Measurements from ENCODE around the gene VPS11.

The VPS11 gene

GRCh38 chr11:119126675-119127268 lies 59.2 kb downstream of the VPS11 start:
- no peak for DNase-seq

DNA sequence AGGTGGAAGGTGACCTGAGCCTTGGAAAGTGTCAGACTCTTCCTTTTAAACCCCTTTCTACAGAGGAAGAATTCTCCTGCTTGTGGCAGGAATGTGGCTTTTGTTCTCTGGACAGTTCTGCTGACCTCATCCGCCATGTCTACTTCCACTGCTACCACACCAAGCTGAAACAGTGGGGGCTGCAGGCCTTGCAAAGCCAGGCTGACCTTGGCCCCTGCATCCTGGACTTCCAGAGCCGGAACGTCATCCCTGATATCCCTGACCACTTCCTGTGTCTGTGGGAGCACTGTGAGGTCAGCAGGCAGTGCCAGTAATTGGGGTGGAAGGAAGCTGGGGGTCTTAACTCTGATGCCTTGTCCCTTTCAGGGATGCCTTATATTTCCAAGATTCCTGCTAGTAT lies 63.0 kb downstream of the VPS11 start:
- DNase-seq: no peak
